K562 (cell line): Measurements from ENCODE around the gene FAM47C. TPM values are rescaled to one million over a fixed set of nuclear protein-coding genes. Genes with fewer than 3 reads are reported as not detected.
A peak's percentile ranks its signal among the peaks of the same experiment; 100 is the strongest.
"Not testable (repeated sequence)": the region's sequence is repeated elsewhere in the genome, so short reads cannot be mapped to it uniquely, and the experiment has no call there.

ENCODE experiments used
- ATAC-seq: fragments of 200-7000 bp; cut with Tn5 transposase; 3 replicates; pipeline ENCODE4 v1.9.1; 2020; ENCODE audit warnings: moderate library complexity
- BruUV-seq: library from RNA; stranded (reverse); fragments of 400-500 nt; replicated peaks from 2 replicates; lab custom pipeline; 2021; lab: Mats Ljungman, UMichigan
- CTCF ChIA-PET: fragments of 300-600 bp; formaldehyde crosslinking; extraction: SDS; loops from one replicate; lab custom pipeline; 2021; ENCODE audit warnings: low intra/inter-chr PET ratio; lab: Yijun Ruan, JAX
- POLR2A ChIA-PET: fragments of 300-600, 350-650 bp; sonication (Branson Sonifier 250); formaldehyde crosslinking; extraction: SDS; loops from one replicate; lab custom pipeline; 2021; ENCODE audit warnings: antibody characterized with exemption, inconsistent platforms; lab: Yijun Ruan, JAX
- DNase-seq, 4 experiments: peaks; one replicate each; pipeline versions ENCODE4 v3.0.0 to v3.0.0-alpha.2; 2011 to 2018; ENCODE audit warnings: low spot score in 3 of 4, mixed read lengths in 3 of 4; ENCODE audit errors: extremely low read depth in 1 of 4
- FAIRE-seq: peaks from 2 replicates; lab custom pipeline; 2011; peaks lifted over from hg19 to GRCh38; lab: Jason Lieb, UNC
- H2AFZ ChIP-seq: 2 replicates; pipeline ENCODE4 v1.6.0; 2011; ENCODE audit warnings: low read depth, low read length, control low read depth, inconsistent platforms
- H3K27ac ChIP-seq: fragments of 200-600 bp; 3 replicates; pipeline ENCODE4 v1.8.0; 2011; ENCODE audit warnings: low read depth, mild to moderate bottlenecking, control low read depth, inconsistent platforms, low read length, moderate library complexity, mixed read lengths; ENCODE audit errors: extremely low read depth
- H3K27me3 ChIP-seq, 2 experiments: fragments of 300-600 bp in 1 of 2; 2 replicates in 1 of 2; 3 replicates in 1 of 2; pipeline versions ENCODE4 v1.6.0 to v1.8.0; 2011; ENCODE audit warnings: inconsistent platforms in 2 of 2, low read length in 2 of 2, mild to moderate bottlenecking in 1 of 2, mixed read lengths in 1 of 2, moderate library complexity in 1 of 2; ENCODE audit not compliant: control insufficient read depth in 2 of 2, insufficient read depth in 2 of 2
- H3K36me3 ChIP-seq: fragments of 300-600 bp; 3 replicates; pipeline ENCODE4 v1.8.0; 2011; ENCODE audit warnings: mild to moderate bottlenecking, low read length, inconsistent platforms; ENCODE audit not compliant: control insufficient read depth, insufficient read depth
- H3K4me1 ChIP-seq, 2 experiments: fragments of 200-600 bp in 1 of 2; replicated peaks in 1 of 2; 2 replicates in 1 of 2; 3 replicates in 1 of 2; pipeline versions ENCODE4 v1.5.1 to v1.8.0; 2011; ENCODE audit warnings: inconsistent platforms in 2 of 2, low read length in 2 of 2, mild to moderate bottlenecking in 1 of 2, mixed read lengths in 1 of 2, moderate library complexity in 1 of 2; ENCODE audit not compliant: control insufficient read depth in 2 of 2, insufficient read depth in 2 of 2
- H3K4me2 ChIP-seq: 2 replicates; pipeline ENCODE4 v1.6.1; 2011; ENCODE audit warnings: low read length, control low read depth, inconsistent platforms, mixed read lengths; ENCODE audit not compliant: insufficient read depth
- H3K4me3 ChIP-seq: fragments of 200-600 bp; sonication (generic), shearing (Covaris generic); 2 replicates; pipeline ENCODE4 v1.5.1; 2016; ENCODE audit warnings: control low read depth, inconsistent platforms
- H3K79me2 ChIP-seq: fragments of 200-600 bp; 3 replicates; pipeline ENCODE4 v1.8.0; 2011; ENCODE audit warnings: low read length, inconsistent platforms; ENCODE audit not compliant: control insufficient read depth, insufficient read depth
- H3K9ac ChIP-seq, 2 experiments: 2 replicates each; pipeline versions ENCODE4 v1.6.0 to v1.6.1; 2011; ENCODE audit warnings: low read depth in 2 of 2, low read length in 2 of 2, control low read depth in 1 of 2, inconsistent platforms in 1 of 2, mild to moderate bottlenecking in 1 of 2, mixed read lengths in 1 of 2; ENCODE audit not compliant: insufficient read depth in 1 of 2
- H3K9me1 ChIP-seq: one replicate; pipeline ENCODE4 v1.6.0; 2011; ENCODE audit warnings: inconsistent platforms, mild to moderate bottlenecking, low read length, moderate library complexity; ENCODE audit not compliant: control insufficient read depth, insufficient read depth
- H3K9me3 ChIP-seq: replicated peaks from 2 replicates; pipeline ENCODE4 v1.5.1; 2011; ENCODE audit warnings: low read depth, low read length, inconsistent platforms; ENCODE audit not compliant: control insufficient read depth, insufficient read depth
- H4K20me1 ChIP-seq: replicated peaks from 2 replicates; pipeline ENCODE4 v1.6.1; 2011; ENCODE audit warnings: low read length, inconsistent platforms, mixed read lengths; ENCODE audit not compliant: control insufficient read depth, insufficient read depth
- ARHGAP35 ChIP-seq: fragments of 450-650 bp; IDR thresholded peaks from 2 replicates; pipeline ENCODE4 v1.6.1; 2018; ENCODE audit not compliant: partially characterized antibody
- CHD1 ChIP-seq: fragments of 200-600 bp; sonication (generic); IDR thresholded peaks from one replicate; pipeline ENCODE4 v1.6.1; 2012; ENCODE audit warnings: mild to moderate bottlenecking, moderate library complexity, low read length, inconsistent platforms
- EZH2 ChIP-seq: IDR thresholded peaks from 2 replicates; pipeline ENCODE4 v1.6.1; 2012; ENCODE audit warnings: low read depth, mild to moderate bottlenecking, inconsistent platforms, low read length, borderline replicate concordance
- RNF2 ChIP-seq: sonication (generic); IDR thresholded peaks from 2 replicates; pipeline ENCODE4 v1.6.1; 2016
- TBL1XR1 ChIP-seq, 2 experiments: IDR thresholded peaks; 2 replicates each; pipeline ENCODE4 v1.6.1; 2012; ENCODE audit warnings: improper control_type of control experiment in 2 of 2, low read length in 2 of 2, mild to moderate bottlenecking in 1 of 2
- ZNF23 ChIP-seq: fragments of 250-450 bp; sonication (Bioruptor Pico); IDR thresholded peaks from 2 replicates; pipeline ENCODE4 v1.4.0; 2020; ENCODE audit warnings: mild to moderate bottlenecking
- WGBS: fragments of 100-300 bp; shearing (Covaris generic); methylation state at CpG from one replicate; pipeline ENCODE4 v1.1.6; 2016; ENCODE audit warnings: low coverage, mixed read lengths; ENCODE audit not compliant: insufficient coverage; ENCODE audit errors: missing lambda C conversion rate; 5-methylcytosine and 5-hydroxymethylcytosine counted together
- in situ Hi-C: fragments of 300-500 bp; cut with MboI; formaldehyde crosslinking; loops from 4 replicates; pipeline ENCODE4 v1.15.0; 2018; ENCODE audit warnings: inconsistent platforms, mixed read lengths
- intact Hi-C: fragments of 100-400 bp; cut with micrococcal nuclease; formaldehyde crosslinking; loops from 2 replicates; pipeline ENCODE4 v1.14.2; 2022
- polyA plus RNA-seq, 8 experiments: library from polyadenylated mRNA; depleted of rRNA in 4 of 8; stranded (reverse) in 5 of 8; unstranded in 3 of 8; fragments of >200 nt; fragmentation: Nextera tagmentation in 2 of 8; fragmentation: Illumina TruSeq in 1 of 8; extraction: Ambion mirVana in 2 of 8; extraction: Trizol in 1 of 8; gene quantifications; 2 replicates each; pipeline versions ENCODE4 v1.2.1 to v1.2.3, GENCODE V29; 2011 to 2014; ENCODE audit warnings: inconsistent platforms in 1 of 8, missing spikeins in 1 of 8
- total RNA-seq, 7 experiments: library from RNA; depleted of rRNA in 6 of 7; stranded (reverse); fragments of >200 nt in 6 of 7; fragmentation: Illumina TruSeq in 2 of 7; extraction: Trizol in 2 of 7; gene quantifications; 2 replicates each; pipeline versions ENCODE4 v1.2.1 to v1.2.3, GENCODE V29; 2011 to 2021; ENCODE audit warnings: low replicate concordance in 1 of 7
- TF ChIP-seq, protein P1 (sequence below), 3 experiments: IDR thresholded peaks in 2 of 3; conservative IDR thresholded peaks in 1 of 3; 2 replicates each; pipeline ENCODE4 v1.5.1; 2011 to 2012; ENCODE audit warnings: low read length in 3 of 3, mild to moderate bottlenecking in 3 of 3, control low read depth in 2 of 3, improper control_type of control experiment in 1 of 3, inconsistent platforms in 1 of 3, low read depth in 1 of 3, mixed read lengths in 1 of 3, moderate library complexity in 1 of 3; ENCODE audit not compliant: insufficient read depth in 2 of 3
- TF ChIP-seq, protein P2 (sequence below): fragments of 450-650 bp; formaldehyde crosslinking; IDR thresholded peaks from 2 replicates; pipeline ENCODE4 v1.4.0; 2022; ENCODE audit warnings: mild to moderate bottlenecking, moderate library complexity
- TF ChIP-seq, protein P3 (sequence below): IDR thresholded peaks from 2 replicates; pipeline ENCODE4 v1.6.1; 2011; ENCODE audit not compliant: insufficient read length; ENCODE audit errors: extremely low read depth
- TF ChIP-seq, protein P4 (sequence below): fragments of 250-450 bp; sonication (Bioruptor Pico); IDR thresholded peaks from 2 replicates; pipeline ENCODE4 v1.6.1; 2021; ENCODE audit warnings: mild to moderate bottlenecking

The FAM47C gene
- total and polyA plus RNA-seq, 9 of the 15 experiments (the other 6 are each of a cell fraction or from before 2014, with no cell fraction given): not detected

DNA sequence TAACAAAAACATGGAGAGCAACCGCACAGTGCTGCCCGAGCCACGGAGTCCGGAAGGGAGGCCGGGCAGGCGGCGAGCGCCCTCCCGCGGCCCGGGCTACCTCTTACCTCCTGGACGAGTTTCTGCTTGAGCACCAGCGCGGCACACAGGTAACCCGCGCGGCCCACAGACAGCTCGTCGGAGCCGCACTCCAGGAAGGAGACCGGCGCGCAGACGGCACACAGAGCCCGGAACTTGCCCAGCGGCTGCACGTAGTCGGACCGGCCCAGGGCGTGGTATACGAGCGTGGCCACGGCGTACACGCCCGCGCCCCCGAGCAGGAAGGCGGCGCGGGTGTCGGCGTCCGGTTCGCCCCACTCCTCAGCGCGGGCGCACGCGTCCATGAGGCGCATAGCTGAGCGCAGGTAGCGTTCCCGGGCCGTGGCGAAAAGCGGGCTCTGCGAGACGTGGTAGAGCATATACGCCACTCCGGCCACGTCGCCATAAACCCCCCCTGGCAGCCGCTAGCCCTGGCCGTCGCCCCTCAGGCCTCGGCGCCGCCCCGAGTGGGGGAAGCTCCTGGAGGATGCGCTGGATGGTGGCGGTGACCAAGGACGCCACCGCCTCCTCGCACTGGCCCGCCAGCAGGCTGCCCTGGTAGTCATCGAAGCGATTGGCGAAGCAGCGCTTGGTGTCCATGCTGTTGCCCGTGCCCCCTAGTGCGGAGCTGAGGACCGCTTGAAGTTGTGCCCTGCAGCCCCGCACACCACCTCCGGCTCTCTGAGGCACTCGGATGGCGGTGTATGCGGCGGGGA, 22.6 kb upstream of the FAM47C start:
- H4K20me1 ChIP-seq, POLR2A ChIA-PET, H3K4me3 ChIP-seq, H3K79me2 ChIP-seq, H3K9me3 ChIP-seq, CTCF ChIA-PET, H3K4me1 ChIP-seq, H2AFZ ChIP-seq, FAIRE-seq, H3K4me2 ChIP-seq, H3K9ac ChIP-seq, H3K9me1 ChIP-seq, H3K27me3 ChIP-seq, in situ Hi-C loops, intact Hi-C loops, H3K27ac ChIP-seq, DNase-seq, H3K36me3 ChIP-seq, BruUV-seq: not testable (repeated sequence)
- TF ChIP-seq, protein P1, sequence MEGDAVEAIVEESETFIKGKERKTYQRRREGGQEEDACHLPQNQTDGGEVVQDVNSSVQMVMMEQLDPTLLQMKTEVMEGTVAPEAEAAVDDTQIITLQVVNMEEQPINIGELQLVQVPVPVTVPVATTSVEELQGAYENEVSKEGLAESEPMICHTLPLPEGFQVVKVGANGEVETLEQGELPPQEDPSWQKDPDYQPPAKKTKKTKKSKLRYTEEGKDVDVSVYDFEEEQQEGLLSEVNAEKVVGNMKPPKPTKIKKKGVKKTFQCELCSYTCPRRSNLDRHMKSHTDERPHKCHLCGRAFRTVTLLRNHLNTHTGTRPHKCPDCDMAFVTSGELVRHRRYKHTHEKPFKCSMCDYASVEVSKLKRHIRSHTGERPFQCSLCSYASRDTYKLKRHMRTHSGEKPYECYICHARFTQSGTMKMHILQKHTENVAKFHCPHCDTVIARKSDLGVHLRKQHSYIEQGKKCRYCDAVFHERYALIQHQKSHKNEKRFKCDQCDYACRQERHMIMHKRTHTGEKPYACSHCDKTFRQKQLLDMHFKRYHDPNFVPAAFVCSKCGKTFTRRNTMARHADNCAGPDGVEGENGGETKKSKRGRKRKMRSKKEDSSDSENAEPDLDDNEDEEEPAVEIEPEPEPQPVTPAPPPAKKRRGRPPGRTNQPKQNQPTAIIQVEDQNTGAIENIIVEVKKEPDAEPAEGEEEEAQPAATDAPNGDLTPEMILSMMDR (IDR thresholded peaks at IDR 0.05 in 2 of 3, conservative IDR thresholded peaks at IDR 0.05 in 1 of 3; ENCODE audit: insufficient read depth in 2 of 3, low read depth in 1 of 3, low read length in 3 of 3): peak in 1 of 3 experiments; percentile 14; a peak in 1 of 6 replicates
- peak; percentile 82 for ATAC-seq
- WGBS: 13% methylated on average over 9 of the region's 89 CpGs

DNA sequence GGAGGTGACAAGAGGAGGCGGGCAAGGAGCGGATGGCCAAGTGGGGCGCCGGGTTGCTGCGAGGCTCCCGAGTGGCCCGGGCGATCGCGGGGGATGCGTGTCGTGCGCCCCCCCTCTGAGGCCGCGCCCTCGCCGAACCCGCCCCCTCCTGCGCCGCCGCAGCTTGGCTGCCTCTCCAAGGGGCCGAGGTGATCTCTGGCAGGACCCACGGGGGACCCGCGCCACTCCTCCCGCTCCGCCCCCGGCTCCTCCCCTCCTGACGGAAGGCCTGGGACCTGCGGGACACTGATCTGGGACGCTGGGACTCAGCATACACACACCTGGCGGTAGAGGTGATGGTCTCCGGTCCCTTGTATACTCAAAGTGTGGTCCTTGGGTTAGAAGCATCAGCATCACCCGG, 21.9 kb upstream of the FAM47C start:
- H4K20me1 ChIP-seq: no peaks in the 10 kb centered on the region
- DNase-seq: no peak
- H3K4me1 ChIP-seq: peaks cover 0 to 3% of the 10 kb centered on the region in 2 experiments; a peak in 1 of 5 replicates
- H3K27me3 ChIP-seq: no peaks in the 10 kb centered on the region
- no peak for FAIRE-seq
- BruUV-seq: no TSS peak
- no peak overlapping the region for H3K4me2 ChIP-seq
- H3K79me2 ChIP-seq: no peaks in the 10 kb centered on the region
- intact Hi-C loops: no loop called here
- CTCF ChIA-PET: no interaction called here
- no peaks in the 10 kb centered on the region for H3K9me1 ChIP-seq
- no peaks in the 10 kb centered on the region for H3K9me3 ChIP-seq
- POLR2A ChIA-PET: no interaction called here
- H3K4me3 ChIP-seq: no peak overlapping the region
- no peaks in the 10 kb centered on the region for H3K36me3 ChIP-seq
- WGBS: no CpG with 5 or more reads among the region's 34 CpGs
- H3K9ac ChIP-seq: no peak overlapping the region
- in situ Hi-C loops: no loop called here
- no peak for ATAC-seq
- no peak overlapping the region for H3K27ac ChIP-seq
- H2AFZ ChIP-seq: no peak overlapping the region
- TF ChIP-seq, protein P2, sequence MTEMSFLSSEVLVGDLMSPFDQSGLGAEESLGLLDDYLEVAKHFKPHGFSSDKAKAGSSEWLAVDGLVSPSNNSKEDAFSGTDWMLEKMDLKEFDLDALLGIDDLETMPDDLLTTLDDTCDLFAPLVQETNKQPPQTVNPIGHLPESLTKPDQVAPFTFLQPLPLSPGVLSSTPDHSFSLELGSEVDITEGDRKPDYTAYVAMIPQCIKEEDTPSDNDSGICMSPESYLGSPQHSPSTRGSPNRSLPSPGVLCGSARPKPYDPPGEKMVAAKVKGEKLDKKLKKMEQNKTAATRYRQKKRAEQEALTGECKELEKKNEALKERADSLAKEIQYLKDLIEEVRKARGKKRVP: no peak
- TF ChIP-seq ARHGAP35 (no peak), RNF2 (no peak), CHD1 (no peak), EZH2 (no peak), ZNF23 (CRISPR knock-in tag) (no peak), TBL1XR1 (IDR thresholded peaks at IDR 0.05; ENCODE audit: low read length in 2 of 2) (no peak)
- TF ChIP-seq, protein P3, sequence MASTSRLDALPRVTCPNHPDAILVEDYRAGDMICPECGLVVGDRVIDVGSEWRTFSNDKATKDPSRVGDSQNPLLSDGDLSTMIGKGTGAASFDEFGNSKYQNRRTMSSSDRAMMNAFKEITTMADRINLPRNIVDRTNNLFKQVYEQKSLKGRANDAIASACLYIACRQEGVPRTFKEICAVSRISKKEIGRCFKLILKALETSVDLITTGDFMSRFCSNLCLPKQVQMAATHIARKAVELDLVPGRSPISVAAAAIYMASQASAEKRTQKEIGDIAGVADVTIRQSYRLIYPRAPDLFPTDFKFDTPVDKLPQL: no peak
- TF ChIP-seq, protein P4, sequence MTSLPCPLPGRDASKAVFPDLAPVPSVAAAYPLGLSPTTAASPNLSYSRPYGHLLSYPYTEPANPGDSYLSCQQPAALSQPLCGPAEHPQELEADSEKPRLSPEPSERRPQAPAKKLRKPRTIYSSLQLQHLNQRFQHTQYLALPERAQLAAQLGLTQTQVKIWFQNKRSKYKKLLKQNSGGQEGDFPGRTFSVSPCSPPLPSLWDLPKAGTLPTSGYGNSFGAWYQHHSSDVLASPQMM: no peak
